ENCODE measurements around the gene SAMD5.

The SAMD5 gene

DNA sequence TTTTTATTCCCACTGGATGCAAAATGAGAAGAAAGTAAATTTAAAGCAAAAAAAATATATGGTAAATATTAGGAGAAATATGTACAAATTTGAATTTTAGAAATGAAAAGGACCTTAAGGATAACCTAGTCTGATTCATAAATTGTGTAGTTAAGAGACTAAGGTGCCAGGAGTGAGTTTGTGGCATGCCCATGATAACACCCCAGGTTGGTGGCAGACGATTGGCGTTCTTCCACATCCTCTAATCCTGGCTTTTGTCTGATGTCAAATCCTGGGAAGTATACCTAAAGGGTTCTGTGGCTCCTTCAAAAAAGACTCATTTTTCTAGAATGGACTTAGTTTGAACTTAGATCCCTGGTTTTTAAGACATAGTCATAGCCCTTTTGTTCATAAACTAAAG lies 62.2 kb downstream of the SAMD5 start:
- Mint-ChIP-seq H3K9me3 (no peaks in the 10 kb centered on the region), H3K4me1 (no peaks in the 10 kb centered on the region), H3K27ac (no peak overlapping the region), H3K4me3 (no peak overlapping the region), H3K36me3 (no peaks in the 10 kb centered on the region)
- DNase-seq (ENCODE audit: low spot score in 2 of 2) (no peak), ATAC-seq (no peak)

DNA sequence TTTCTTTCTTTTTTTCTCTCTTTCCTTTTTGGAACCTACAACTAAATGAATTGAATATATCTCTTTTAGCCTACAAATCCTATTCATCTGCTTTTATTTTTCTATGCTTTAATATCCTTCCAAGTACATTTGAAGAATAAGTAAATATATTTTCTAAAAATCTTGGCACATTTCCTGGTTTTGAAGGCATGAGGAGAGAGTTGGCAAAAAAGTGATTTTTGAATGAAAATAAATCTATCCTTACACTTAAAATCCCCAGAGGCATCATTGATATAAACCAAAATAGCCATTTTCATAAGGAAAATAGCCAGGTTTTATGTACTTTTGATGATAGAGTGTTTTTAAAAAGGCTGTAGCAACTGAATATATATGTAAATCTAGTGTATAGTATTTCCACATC lies 69.0 kb downstream of the SAMD5 start:
- no peak for ATAC-seq

DNA sequence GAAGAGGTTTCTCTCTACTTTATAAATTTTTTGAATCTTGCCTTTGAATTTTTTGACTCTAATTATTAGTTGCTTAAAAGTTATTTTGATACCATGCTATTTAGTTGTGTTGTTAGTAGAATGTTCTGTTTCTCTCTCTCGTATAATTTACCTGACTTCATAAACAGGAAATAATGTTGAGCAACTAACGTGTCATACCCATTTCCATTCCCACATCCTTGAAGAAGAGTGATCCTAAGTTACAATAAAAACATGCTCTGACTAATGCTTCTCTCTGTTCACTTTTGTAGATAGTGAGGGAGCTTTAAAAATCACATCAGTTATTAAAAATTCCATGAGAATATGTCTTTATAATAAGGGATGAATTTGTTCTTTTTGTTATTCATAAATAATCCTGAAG lies 69.7 kb downstream of the SAMD5 start:
- H3K36me3 Mint-ChIP-seq, result no peaks in the 10 kb centered on the region
- H3K27ac Mint-ChIP-seq, result no peak overlapping the region
- DNase-seq (ENCODE audit: low spot score in 2 of 2) (no peak), ATAC-seq (no peak)
- no peak overlapping the region for H3K4me3 Mint-ChIP-seq
- H3K4me1 Mint-ChIP-seq, result no peaks in the 10 kb centered on the region
- peaks cover 16% of the 10 kb centered on the region for H3K9me3 Mint-ChIP-seq

More for the DNA sequence above, 69.0 kb downstream of the SAMD5 start:
- no peaks in the 10 kb centered on the region for H3K4me1 Mint-ChIP-seq
- H3K36me3 Mint-ChIP-seq, result no peaks in the 10 kb centered on the region
- H3K4me3 Mint-ChIP-seq, result no peak overlapping the region
- H3K27ac Mint-ChIP-seq, result no peak overlapping the region
- DNase-seq (ENCODE audit: low spot score in 2 of 2), result no peak
- H3K9me3 Mint-ChIP-seq, result peaks cover 16% of the 10 kb centered on the region

DNA sequence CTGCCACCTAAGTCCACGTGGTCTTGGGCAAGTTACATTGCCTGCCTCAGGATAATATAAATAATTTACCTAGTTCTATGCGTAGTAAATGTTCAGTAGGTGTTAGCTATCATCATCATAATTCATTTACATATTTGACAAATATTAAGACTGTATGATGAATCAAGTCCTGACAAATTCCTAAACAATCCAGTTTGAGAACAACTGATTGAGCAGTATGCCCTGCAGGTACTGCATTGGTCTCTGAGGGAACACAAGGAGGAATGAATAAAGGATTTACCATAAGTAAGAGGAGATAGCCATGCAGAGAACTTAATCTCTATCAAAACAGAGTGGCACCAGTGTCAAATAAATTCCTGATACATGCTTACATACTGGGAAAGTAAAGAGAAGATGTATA lies 70.4 kb downstream of the SAMD5 start:
- ATAC-seq (no peak), DNase-seq (ENCODE audit: low spot score in 2 of 2) (no peak)
- Mint-ChIP-seq H3K4me1 (no peaks in the 10 kb centered on the region), H3K27ac (no peak overlapping the region), H3K9me3 (peaks cover 16% of the 10 kb centered on the region), H3K4me3 (no peak overlapping the region), H3K36me3 (no peaks in the 10 kb centered on the region)

DNA sequence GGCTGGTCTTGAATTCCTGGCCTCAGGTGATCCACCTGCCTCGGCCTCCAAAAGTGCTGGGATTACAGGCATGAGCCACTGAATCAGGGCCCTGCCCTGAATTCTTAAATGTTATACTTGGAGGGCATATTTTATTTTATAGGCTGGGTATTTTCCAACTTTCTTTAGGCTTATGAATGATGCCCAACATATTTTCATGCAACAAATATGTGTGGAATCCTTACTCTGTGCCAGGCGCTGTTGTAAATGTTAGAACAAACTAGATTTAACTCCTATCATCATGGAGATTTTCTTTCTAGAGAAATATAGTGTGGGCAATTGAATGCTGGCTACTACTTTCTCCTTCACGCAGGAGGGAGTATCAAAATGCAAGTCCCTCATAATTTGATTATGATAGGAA lies 71.2 kb downstream of the SAMD5 start:
- Mint-ChIP-seq H3K9me3 (peaks cover 16% of the 10 kb centered on the region), H3K4me1 (no peaks in the 10 kb centered on the region), H3K36me3 (no peaks in the 10 kb centered on the region), H3K27ac (no peak overlapping the region), H3K4me3 (no peak overlapping the region)
- ATAC-seq (no peak), DNase-seq (ENCODE audit: low spot score in 2 of 2) (no peak)

DNA sequence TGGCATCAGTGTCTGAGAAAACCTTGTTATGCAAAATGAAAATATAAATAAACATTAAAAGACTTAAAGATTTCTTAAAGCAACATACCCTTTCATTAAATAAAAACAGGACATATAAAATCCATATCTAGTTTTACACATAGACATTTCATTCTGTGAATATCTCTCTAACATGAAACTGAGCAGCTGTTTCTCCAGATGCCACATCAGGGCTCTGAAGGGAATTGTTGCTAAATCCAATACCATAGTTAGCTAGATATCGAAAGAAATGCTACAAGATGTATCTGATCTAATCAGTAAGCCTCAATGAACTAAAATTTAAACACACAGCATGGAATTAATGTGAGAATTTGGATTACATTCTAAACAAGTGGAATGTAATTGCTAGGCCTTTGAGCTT lies 74.5 kb downstream of the SAMD5 start:
- Mint-ChIP-seq H3K36me3 (no peaks in the 10 kb centered on the region), H3K4me1 (no peaks in the 10 kb centered on the region), H3K4me3 (no peak overlapping the region), H3K27ac (no peak overlapping the region), H3K9me3 (peaks cover 16% of the 10 kb centered on the region)
- no peak for ATAC-seq
- DNase-seq (ENCODE audit: low spot score in 2 of 2), result no peak

DNA sequence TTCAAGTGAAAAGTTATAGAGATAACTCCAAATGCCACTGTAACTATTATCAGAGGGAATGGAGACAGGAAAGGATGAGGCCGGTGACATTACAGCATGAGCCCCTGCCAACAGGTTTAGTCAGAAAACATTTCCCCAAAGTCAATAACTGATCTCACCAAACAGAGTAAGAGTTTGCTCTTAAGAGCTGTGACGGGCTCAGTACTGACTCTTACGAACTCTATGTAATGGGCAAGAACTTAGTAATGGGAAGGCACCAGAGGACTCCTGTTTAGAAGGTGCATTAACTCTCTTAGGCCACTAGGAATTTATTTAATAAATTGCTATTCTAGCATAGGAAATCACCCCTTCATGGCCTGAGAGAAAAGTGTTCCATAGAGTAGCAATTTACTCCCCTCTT lies 76.8 kb downstream of the SAMD5 start:
- Mint-ChIP-seq H3K27ac (no peak overlapping the region), H3K9me3 (peaks cover 10% of the 10 kb centered on the region), H3K4me1 (no peaks in the 10 kb centered on the region), H3K4me3 (no peak overlapping the region), H3K36me3 (no peaks in the 10 kb centered on the region)
- no peak for DNase-seq (ENCODE audit: low spot score in 2 of 2)
- ATAC-seq, result no peak

DNA sequence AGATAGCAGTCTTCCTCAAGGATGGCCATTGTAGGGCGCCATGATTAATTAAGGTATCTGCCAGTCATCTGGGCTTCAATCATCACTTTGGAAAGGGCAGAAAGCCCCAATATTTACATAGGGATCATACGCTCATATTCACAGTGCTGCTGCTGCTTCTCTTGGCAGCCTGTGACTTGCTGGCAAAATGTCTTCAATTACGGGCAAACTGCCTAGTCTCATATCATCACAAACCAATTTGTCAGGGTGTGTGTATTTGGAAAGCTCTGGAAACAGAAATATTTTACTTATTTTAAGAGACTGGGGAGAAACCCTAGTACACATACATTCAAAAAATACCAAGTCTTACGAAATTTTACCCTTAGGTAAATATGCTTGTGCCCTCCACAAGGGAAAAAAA lies 77.6 kb downstream of the SAMD5 start:
- Mint-ChIP-seq H3K27ac (no peak overlapping the region), H3K9me3 (peaks cover 7% of the 10 kb centered on the region), H3K4me3 (no peak overlapping the region), H3K36me3 (no peaks in the 10 kb centered on the region), H3K4me1 (no peaks in the 10 kb centered on the region)
- no peak for ATAC-seq
- DNase-seq (ENCODE audit: low spot score in 2 of 2), result no peak

DNA sequence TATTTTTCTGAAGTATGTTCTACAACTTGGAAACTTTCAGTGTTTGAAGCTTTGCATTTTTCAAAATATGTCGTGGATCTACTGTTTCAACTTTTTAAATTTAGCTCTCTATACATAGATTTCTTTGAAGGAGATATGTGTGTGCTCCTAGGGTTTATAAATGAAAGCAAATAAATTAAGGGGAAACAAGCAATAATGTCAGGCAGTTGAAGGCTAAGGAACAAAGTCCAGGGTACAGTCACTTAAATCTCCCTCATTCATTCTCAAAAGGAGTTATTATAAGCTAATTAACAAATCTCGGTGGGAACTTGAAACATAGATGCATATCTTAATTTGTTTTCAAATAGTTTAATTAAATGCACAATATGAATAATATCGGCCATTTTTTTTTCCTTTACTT lies 79.4 kb downstream of the SAMD5 start:
- Mint-ChIP-seq H3K4me3 (no peak overlapping the region), H3K27ac (no peak overlapping the region), H3K9me3 (no peaks in the 10 kb centered on the region), H3K4me1 (no peaks in the 10 kb centered on the region), H3K36me3 (no peaks in the 10 kb centered on the region)
- ATAC-seq (no peak), DNase-seq (ENCODE audit: low spot score in 2 of 2) (no peak)

DNA sequence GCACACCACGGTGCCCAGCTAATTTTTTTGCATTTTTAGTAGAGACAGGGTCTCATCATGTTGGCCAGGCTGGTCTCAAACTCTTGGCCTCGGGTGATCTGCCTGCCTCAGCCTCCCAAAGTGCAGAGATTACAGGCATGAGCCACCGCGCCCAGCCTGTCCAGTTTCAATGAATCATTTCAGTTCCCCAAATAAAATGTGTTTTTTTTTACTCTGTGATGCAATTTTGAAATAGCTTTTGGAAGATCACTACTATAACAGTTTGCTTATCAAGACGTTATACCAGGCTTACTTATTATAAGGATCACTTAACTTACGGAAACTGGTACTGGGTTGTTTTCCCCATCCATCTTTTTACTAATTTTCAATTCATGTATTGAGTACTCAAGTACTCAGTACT lies 80.0 kb downstream of the SAMD5 start:
- Mint-ChIP-seq H3K4me1 (no peaks in the 10 kb centered on the region), H3K36me3 (no peaks in the 10 kb centered on the region), H3K27ac (no peak overlapping the region), H3K9me3 (no peaks in the 10 kb centered on the region), H3K4me3 (no peak overlapping the region)
- no peak for ATAC-seq
- no peak for DNase-seq (ENCODE audit: low spot score in 2 of 2)

DNA sequence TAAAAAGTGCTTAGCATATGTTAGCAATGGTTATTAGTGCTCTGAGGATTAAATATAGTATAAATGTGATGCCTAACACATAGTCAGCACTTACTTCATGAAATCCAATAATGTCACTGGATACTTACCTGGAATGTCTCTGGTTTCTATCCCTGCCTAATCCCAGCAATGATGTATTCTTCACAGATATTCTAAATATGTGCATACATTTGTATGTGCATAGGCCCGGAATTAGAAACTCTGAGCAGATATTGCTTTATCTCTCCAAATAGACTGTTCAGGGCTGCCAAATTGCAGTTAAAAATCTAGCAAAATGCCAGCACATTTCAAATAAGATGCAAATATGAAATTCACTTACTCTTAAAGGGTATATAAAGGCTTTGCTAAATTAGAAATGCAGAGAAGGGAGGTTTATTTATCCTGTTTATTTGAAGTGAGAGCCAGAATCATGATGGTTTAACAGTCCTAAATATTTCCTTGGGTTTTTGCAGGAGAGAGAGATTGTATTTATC lies 81.3 kb downstream of the SAMD5 start:
- no peak for DNase-seq (ENCODE audit: low spot score in 2 of 2)
- no peak overlapping the region for H3K27ac Mint-ChIP-seq
- H3K4me1 Mint-ChIP-seq, result no peaks in the 10 kb centered on the region
- ATAC-seq, result no peak
- no peaks in the 10 kb centered on the region for H3K9me3 Mint-ChIP-seq
- no peaks in the 10 kb centered on the region for H3K36me3 Mint-ChIP-seq
- H3K4me3 Mint-ChIP-seq, result no peak overlapping the region

DNA sequence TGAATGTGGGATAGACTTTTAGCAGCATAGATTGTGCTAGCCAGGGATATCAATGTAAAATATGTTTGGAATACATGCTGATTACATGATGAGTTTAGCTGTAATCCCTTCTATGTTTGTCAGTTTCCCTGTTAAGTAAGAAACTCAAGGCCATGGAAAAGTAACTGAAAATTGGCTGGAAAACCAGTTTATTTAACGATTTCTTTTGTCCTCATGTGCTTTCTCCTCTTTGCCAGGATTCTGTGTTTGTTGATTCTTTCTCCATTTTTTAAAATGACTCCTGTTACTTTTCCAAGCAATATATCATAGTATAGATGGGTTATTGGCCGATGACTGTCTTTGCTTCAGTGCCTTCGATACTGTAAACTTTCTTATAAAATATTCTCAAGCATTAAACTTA lies 87.5 kb downstream of the SAMD5 start:
- H3K4me3 Mint-ChIP-seq, result no peak overlapping the region
- no peaks in the 10 kb centered on the region for H3K9me3 Mint-ChIP-seq
- no peak for DNase-seq (ENCODE audit: low spot score in 2 of 2)
- no peaks in the 10 kb centered on the region for H3K36me3 Mint-ChIP-seq
- no peak overlapping the region for H3K27ac Mint-ChIP-seq
- no peak for ATAC-seq
- no peaks in the 10 kb centered on the region for H3K4me1 Mint-ChIP-seq

DNA sequence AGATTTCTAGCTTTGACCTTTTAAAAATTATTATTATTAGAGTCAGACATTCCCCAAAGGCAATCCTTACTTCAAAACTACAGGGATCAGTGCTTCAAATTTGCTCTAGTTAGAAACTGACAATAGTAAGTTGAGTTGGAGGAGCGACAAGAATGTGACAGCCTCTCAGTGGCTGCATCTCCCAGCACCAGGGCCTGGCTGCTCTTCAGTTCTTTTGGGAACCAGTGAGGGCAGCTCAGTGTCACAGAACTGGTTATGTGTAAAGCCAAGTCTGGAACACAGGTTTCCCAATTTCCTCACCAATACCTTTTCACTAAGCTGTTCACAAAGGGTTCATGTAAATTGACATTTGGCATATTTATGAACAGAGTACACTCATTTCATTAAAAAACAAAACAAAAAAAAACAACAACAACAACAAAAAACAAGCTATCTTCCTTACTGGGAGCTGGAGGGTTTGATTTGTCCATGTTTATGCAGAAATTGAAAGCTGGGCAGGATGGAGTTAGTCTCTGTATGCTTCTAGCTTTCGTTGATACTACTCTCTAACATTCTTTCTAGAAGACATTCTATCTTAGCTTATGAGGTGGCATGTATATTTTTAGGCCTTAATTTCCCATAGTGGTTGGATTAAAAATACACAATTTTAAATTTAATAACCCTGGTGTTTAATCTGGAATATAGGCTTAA lies 95.0 kb downstream of the SAMD5 start:
- H3K27ac Mint-ChIP-seq, result no peak overlapping the region
- no peaks in the 10 kb centered on the region for H3K9me3 Mint-ChIP-seq
- H3K36me3 Mint-ChIP-seq, result no peaks in the 10 kb centered on the region
- ATAC-seq (no peak), DNase-seq (ENCODE audit: low spot score in 2 of 2) (no peak)
- H3K4me3 Mint-ChIP-seq, result no peak overlapping the region
- no peaks in the 10 kb centered on the region for H3K4me1 Mint-ChIP-seq

DNA sequence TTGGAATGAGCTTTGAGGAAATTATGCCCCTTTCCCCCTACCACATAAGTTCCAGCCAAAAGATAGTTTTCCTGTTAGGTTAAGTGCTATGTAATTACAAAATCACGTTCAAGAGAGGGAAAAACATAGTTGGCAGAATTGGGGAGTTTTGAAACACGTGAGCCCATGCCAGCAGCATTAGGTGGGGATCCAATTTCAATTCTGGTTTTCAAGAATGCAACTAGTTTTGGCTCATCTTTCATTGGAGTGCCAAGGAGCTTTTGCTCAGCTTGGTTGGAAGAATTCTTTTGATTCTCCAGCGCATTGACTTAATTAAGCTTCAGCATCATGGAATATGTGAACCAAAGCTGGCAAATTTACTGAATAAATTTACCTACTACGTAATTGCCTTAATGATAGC lies 95.9 kb downstream of the SAMD5 start:
- Mint-ChIP-seq H3K36me3 (no peaks in the 10 kb centered on the region), H3K27ac (no peak overlapping the region)

DNA sequence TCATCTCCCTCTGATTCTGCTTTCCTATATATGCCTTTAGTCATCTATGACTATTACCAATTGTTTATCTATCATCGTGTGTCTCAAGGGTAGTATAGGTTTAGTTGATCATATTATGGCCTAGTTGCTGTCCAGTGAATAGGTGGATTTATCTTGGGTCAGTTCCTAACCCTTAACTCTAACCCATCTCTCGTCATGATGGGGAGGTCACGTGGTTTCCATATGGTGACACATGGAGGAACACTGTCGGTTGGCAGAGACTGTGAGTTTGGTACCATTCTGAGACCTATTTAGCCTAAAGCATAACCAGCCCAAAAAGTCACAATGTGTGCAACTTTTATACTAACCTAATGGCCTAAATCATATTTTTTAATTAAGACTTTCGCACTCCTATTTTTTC lies 103.5 kb downstream of the SAMD5 start:
- Mint-ChIP-seq H3K4me1 (no peaks in the 10 kb centered on the region), H3K9me3 (peaks cover 2% of the 10 kb centered on the region), H3K36me3 (no peaks in the 10 kb centered on the region), H3K27ac (no peak overlapping the region), H3K4me3 (no peak overlapping the region)
- ATAC-seq (no peak), DNase-seq (ENCODE audit: low spot score in 2 of 2) (no peak)

More for the DNA sequence above, 95.9 kb downstream of the SAMD5 start:
- H3K9me3 Mint-ChIP-seq, result no peaks in the 10 kb centered on the region
- no peaks in the 10 kb centered on the region for H3K4me1 Mint-ChIP-seq
- ATAC-seq (no peak), DNase-seq (ENCODE audit: low spot score in 2 of 2) (no peak)
- H3K4me3 Mint-ChIP-seq, result no peak overlapping the region

DNA sequence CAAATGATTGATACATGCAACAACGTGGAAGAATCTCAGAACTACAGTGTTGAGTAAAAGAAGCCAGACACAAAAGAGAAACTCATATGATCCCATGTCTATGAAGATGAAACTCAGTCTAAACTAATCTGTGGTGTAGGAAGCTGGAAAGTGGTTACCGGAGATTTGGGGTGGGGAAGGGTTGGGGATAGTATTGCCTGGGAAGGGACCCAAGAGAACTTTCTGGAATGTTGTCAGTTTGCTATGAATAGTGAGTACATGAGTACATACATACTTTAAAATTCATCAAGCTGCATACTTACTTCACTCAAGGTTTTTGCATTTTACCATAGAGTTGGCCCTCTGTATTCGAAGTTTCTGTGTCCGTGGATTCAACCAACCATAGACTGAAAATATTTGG lies 106.0 kb downstream of the SAMD5 start:
- Mint-ChIP-seq H3K4me1 (no peaks in the 10 kb centered on the region), H3K4me3 (no peak overlapping the region), H3K9me3 (peaks cover 5% of the 10 kb centered on the region), H3K27ac (no peak overlapping the region), H3K36me3 (no peaks in the 10 kb centered on the region)
- no peak for ATAC-seq
- DNase-seq (ENCODE audit: low spot score in 2 of 2), result no peak
